ENCODE results near the gene CYTH2.

DNA sequence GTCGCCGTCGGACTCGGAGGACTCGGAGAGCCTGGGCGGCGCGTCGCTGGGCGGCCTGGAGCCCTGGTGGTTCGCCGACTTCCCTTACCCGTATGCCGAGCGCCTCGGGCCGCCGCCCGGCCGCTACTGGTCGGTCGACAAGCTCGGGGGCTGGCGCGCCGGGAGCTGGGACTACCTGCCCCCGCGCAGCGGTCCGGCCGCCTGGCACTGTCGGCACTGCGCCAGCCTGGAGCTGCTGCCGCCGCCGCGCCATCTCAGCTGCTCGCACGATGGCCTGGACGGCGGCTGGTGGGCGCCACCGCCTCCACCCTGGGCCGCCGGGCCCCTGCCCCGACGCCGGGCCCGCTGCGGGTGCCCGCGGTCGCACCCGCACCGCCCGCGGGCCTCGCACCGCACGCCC is 25.9 kb upstream of the CYTH2 start:
- TF ChIP-seq, protein P1, sequence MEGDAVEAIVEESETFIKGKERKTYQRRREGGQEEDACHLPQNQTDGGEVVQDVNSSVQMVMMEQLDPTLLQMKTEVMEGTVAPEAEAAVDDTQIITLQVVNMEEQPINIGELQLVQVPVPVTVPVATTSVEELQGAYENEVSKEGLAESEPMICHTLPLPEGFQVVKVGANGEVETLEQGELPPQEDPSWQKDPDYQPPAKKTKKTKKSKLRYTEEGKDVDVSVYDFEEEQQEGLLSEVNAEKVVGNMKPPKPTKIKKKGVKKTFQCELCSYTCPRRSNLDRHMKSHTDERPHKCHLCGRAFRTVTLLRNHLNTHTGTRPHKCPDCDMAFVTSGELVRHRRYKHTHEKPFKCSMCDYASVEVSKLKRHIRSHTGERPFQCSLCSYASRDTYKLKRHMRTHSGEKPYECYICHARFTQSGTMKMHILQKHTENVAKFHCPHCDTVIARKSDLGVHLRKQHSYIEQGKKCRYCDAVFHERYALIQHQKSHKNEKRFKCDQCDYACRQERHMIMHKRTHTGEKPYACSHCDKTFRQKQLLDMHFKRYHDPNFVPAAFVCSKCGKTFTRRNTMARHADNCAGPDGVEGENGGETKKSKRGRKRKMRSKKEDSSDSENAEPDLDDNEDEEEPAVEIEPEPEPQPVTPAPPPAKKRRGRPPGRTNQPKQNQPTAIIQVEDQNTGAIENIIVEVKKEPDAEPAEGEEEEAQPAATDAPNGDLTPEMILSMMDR (IDR thresholded peaks at IDR 0.05): no peak
- TF ChIP-seq MAZ (IDR thresholded peaks at IDR 0.05; ENCODE audit: borderline replicate concordance, low read depth, low read length): no peak

Data from A549 (cell line).